RKO (cell line): ENCODE data around the gene CDHR2.

ENCODE experiments used
- DNase-seq: peaks from one replicate; pipeline ENCODE4 v3.0.0-alpha.2; 2016; ENCODE audit warnings: low spot score

Gene CDHR2

GRCh38 chr5:176548967-176549444 lies at the start of gene CDHR2:
TSS of gene CDHR2 (plus strand) at chr5:176549342. CDS start at chr5:176565353, 16,011 bp downstream.
- DNase-seq = no peak

- no peak for DNase-seq
Measured at GRCh38 chr5:176500511-176500910, 48.6 kb upstream of the CDHR2 start.

DNA sequence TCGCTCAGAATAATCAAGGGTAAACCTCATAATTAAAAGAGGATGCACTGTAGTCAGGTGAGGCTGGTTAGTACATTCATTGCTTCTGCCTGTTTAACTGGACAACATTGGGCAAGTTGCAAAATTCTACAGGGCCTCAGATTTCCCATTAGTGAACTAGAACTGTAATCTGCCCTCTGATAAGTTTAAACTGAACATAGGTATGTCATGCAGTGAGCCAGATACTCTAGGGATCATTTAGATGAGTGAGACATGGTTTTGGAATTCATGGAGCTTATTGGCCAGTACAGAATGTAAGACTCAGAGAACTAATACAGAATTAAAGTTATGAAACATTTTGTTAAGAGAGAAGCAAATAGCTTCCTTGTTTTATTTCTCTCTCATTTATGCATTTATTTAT lies 47.8 kb upstream of the CDHR2 start:
- DNase-seq = peak; percentile 30

DNA sequence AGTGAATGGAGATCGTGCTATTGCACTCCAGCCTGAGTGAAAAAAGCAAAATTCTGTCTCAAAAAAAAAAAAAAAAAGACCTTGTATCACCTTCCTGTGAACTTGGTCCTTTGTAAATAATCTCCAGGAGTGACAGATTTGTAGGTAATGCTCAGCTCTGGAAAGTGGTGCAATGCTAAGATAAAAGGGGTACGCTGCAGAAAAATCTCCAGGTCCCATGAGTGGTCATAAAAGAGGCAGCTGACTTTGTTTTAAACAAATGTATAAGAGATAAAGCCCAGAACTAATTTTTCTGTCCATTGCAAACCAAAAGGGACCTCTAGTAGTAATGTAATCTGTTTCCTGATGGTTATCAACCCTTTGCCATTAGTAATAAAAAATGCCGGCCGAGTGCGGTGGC lies 45.6 kb upstream of the CDHR2 start:
- DNase-seq = no peak

- DNase-seq = no peak
Measured at GRCh38 chr5:176507911-176508310, 41.2 kb upstream of the CDHR2 start.

- no peak for DNase-seq
Measured at GRCh38 chr5:176508603-176509002, 40.5 kb upstream of the CDHR2 start.

DNA sequence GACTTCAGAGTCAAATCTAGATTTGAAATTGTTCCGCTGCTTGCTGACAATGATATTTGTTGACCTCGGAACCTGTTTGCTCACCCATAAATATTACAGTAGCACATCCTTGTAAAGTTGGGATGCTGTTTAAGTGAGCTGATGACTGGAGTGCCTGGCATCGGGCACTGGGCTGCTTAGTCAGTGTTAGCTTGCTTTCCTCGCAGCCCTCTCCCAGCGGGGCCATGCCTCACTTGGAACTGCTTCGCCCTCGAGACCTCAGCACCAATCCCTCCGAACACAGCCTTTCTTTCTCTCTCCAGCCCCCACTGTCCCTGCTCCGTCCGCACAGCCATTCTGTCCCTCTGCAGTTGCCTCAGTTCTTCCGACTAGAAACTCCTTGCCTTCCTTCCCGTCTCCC lies 35.4 kb upstream of the CDHR2 start:
- DNase-seq = no peak

- no peak for DNase-seq
Measured at GRCh38 chr5:176514244-176514950, 34.7 kb upstream of the CDHR2 start.

GRCh38 chr5:176515396-176515795 lies 33.7 kb upstream of the CDHR2 start:
- no peak for DNase-seq

- DNase-seq = no peak
Measured at GRCh38 chr5:176517053-176517661, 32.0 kb upstream of the CDHR2 start.

GRCh38 chr5:176519810-176520720 lies 29.1 kb upstream of the CDHR2 start:
- no peak for DNase-seq

DNA sequence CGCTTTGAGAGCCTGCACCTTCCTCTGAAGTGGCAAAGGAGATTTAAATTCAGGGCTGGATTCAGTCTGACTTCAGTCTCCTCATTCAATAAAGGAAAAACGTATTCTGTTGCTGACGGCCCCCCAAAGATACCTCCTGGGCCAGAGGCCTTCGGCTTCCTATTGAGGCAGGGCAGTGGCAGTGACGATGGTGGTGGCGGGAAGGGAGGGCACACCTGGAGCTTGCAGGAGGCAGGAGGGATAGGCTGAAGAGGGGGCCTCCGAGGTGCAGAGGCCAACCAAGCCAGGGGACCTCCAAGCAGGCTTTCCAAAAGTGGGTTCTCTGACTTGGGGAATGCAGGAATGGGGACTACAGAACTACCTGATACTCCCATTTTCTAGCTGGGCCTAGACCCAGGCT lies 27.9 kb upstream of the CDHR2 start:
- DNase-seq = no peak

GRCh38 chr5:176521699-176522263 lies 27.4 kb upstream of the CDHR2 start:
- no peak for DNase-seq

DNA sequence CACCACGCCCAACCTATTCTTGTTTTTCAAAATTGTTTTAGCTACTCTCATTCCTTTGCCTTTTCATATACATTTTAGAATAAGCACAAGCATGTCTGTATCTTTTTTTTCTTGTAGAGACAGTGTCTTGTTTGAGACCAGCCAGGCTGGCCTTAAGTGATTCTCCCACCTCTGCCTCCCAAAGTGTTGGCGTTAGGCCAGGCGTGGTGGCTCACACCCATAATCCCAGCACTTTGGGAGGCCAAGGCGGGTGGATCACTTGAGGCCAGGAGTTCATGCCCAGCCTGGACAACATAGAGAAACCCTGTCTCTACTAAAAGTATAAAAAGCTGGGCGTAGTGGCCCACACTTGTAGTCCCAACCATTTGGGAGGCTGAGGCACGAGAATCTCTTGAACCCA lies 25.0 kb upstream of the CDHR2 start:
- no peak for DNase-seq

DNA sequence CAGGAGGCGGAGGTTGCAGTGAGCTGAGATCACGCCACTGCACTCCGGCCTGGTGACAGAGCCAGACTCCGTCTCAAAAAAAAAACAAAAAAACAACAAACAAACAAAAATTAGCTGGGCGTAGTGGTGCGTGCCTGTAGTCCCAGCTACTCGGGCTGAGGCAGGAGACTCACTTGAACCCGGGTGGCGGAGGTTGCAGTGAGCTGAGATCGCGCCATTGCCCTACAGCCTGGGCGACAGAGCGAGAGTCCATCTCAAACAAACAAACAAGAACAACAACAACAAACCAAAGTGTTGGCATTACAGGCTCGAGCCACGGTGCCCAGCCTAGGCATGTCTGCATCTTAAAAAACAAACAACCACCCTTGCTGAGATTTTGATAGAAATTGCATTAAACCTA lies 24.2 kb upstream of the CDHR2 start:
- DNase-seq = no peak

DNA sequence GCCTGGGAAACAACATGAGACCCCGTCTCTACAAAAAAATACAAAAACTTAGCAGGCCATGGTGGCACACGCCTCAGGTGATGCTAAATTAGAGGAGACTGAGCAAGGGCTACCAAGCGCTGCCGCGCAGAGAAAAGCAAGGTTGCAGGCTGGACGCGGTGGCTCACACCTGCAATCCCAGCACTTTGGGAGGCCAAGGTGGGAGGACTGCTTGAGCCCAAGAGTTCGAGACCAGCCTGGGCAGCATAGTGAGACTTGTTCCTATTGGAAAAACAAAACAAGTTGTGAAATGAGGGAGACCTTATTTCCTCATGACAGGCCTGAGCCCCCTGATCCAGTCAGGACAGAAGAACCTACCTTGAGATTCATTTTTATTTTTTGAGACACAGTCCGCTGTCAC lies 23.5 kb upstream of the CDHR2 start:
- no peak for DNase-seq

GRCh38 chr5:176526462-176526861 lies 22.7 kb upstream of the CDHR2 start:
- DNase-seq = no peak

DNA sequence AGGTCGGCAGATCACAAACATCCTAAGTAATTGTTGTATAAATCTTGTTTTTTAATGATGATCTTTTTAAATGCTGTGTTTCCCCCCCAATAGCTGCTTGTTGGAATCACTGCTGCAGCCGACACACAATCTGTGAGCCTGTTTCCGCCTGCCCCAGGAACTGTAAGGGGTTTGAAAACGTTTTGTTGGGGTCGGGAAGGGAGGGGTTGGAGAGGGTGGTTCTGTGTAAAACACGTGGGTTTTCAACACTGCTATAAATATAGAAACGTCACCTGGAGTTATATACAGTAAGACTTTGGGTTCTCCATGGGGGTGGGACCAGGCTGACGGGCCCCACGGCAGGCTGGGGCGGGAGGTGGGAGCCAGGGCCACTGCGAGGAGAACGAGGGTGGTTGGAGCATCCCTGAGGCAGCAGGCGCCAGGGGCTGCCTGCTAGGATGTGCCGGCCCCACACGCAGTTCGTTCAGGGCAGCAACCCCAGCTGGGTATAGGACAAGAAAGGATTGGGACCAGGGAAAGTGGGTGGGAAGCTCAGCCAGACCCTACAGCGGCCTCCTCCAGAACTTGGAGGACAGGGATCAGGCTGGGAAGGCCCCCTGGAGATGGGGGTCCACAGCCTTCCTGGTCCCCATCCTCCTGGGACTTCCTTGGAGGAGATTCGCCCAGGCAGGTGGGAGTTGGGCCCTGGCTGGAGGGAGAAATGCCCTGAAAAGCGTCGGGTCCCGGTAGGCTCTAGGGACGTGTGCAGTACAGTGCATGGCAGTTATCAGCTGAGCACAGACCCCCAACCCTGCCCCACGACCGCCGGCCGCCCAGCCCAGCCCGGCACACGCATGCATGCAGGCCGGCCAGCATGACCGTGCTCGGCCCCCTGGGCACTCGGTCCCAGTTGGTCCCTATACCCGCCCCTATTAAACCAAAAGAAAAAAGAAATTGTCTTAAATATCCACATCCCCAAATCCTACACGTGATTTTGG lies 21.6 kb upstream of the CDHR2 start:
- no peak for DNase-seq

DNA sequence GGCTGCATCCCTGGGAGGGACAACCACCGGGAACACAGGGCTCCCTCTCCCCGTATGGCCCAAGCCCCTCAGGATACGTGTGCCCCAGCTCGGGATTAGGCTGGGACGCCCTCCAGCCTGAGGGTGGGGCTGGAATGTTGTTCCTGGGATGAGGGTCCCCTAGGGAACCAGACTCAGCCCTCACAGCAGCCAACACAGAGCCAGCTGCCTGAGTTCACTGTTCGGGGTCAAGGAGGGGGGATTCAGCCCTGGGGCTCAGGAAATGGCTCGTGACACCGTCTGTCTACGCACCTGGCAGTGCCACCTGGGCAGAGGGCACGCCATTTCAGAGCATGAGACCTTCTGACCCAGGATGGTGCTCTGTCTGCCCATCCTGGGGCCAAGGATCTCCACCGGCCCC lies 20.8 kb upstream of the CDHR2 start:
- no peak for DNase-seq

DNA sequence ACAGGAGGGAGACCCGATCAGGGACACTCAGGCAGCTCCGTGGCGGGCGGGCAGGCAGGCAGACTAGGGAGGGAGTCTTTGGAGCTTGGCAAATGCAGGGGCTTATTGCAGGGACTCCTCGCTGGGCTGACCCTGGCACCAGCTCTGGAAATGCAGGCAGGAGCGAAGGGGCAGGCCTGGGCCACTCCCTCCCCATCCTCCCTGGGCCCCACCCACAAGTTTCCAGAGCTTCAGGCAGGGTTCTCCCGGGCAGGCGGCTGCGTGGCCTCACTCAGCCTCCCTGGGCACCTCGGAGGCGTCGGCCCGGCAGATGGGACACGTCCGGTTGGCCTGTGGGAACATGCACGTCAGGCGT lies 20.4 kb upstream of the CDHR2 start:
- DNase-seq = no peak

DNA sequence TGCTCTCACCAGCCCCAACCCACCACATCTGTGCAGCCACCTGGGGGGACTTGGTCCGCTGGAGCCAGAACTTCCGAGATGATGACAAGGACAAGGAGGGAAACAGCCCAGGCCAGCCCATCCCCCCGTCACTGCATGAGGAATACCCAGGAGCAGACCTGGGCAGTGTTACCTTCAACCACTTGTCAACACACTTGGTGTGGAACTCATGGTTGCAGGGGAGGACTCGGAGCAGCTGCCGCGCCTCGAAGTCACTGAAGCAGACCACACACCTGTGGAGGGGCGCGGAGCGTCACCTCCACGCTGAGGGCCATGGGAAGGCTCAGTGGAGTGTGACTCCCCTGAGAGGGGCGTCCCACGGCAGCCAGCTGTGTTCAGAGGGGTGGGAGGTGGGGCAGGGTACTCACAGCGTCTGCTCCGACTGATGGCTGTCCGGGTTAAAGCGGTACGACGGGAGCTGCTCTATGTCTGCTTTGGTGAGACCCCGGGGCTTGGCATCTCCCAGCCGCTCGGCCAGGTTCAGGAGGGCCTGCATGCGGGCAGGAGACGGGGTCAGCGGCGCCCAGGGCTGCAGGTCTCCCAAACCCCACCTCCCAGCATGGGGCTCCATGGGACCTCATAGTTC lies 19.9 kb upstream of the CDHR2 start:
- no peak for DNase-seq
